HAP-1 (cell line): ENCODE data around the gene FTSJ1.
A peak's percentile ranks its signal among the peaks of the same experiment; 100 is the strongest.

Experiments
- DNase-seq, 2 experiments: peaks; one replicate each; pipeline ENCODE4 v3.0.0-alpha.2; 2016 to 2020; ENCODE audit warnings: low spot score in 2 of 2
- H3K27me3 ChIP-seq: fragments of 250-450 bp; sonication (Bioruptor Pico); 2 replicates; pipeline ENCODE4 v1.5.1; 2020; ENCODE audit warnings: low read depth, mild to moderate bottlenecking, moderate library complexity
- H3K36me3 ChIP-seq: fragments of 250-450 bp; sonication (Bioruptor Pico); replicated peaks from 2 replicates; pipeline ENCODE4 v1.5.1; 2020; ENCODE audit warnings: mild to moderate bottlenecking
- H3K4me1 ChIP-seq: fragments of 250-450 bp; sonication (Bioruptor Pico); 2 replicates; pipeline ENCODE4 v1.5.1; 2020; ENCODE audit warnings: mild to moderate bottlenecking
- H3K4me3 ChIP-seq: fragments of 250-450 bp; sonication (Bioruptor Pico); 2 replicates; pipeline ENCODE4 v1.5.1; 2020; ENCODE audit warnings: mild to moderate bottlenecking, moderate library complexity
- H3K9me3 ChIP-seq: fragments of 250-450 bp; sonication (Bioruptor Pico); 2 replicates; pipeline ENCODE4 v1.5.1; 2020; ENCODE audit warnings: mild to moderate bottlenecking, moderate library complexity
- in situ Hi-C: fragments of 300-500 bp; cut with MboI; formaldehyde crosslinking; loops from 3 replicates; pipeline ENCODE4 v1.14.3; 2020; ENCODE audit warnings: low sequenced_read_pairs, inconsistent platforms, mixed read lengths

FTSJ1 gene

DNA sequence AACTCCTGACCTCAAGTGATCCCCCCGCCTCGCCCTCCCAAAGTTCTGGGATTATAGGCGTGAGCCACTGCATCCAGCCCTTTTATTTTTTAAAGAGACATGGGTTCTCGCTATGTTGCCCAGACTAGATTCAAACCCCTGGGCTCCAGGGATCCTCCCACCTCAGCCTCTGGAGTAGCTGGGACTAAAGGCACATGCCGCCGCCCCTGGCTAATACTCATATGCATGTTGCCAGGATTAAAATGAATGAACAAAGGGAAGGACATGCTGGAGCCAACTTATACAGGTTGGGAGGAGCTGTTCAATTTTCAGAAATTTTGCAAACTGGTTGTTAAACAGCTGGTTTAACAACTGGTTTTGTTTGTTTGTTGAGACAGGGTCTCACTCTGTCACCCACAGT, 1.4 kb upstream of the FTSJ1 start:
- no peaks in the 10 kb centered on the region for H3K27me3 ChIP-seq
- H3K4me1 ChIP-seq, result peaks cover 19% of the 10 kb centered on the region
- in situ Hi-C loops, result no loop called here
- H3K4me3 ChIP-seq, result peak overlapping the region; percentile 97
- peaks cover 15% of the 10 kb centered on the region for H3K36me3 ChIP-seq
- no peaks in the 10 kb centered on the region for H3K9me3 ChIP-seq
- DNase-seq, result peak; percentile 65 to 77

DNA sequence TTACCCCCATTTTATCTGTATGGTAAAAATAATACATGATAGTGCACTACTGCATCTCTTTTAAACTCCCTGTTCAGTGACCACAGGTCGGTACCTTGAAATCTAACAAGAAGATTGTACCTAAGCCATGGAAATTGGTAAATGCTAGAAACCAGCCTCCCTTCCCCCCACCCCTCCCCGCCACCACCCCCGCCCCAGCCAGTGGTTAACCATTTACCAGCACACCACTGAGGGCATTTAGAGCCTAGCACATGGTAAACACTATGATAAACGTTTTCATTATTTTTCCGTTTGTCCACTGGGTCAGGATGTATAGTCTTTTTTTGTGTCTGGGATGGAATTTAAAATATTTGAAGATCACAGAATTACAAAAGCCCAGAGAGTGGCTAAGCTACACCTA, 703 bp upstream of the FTSJ1 start:
- Histone ChIP-seq H3K9me3 (no peaks in the 10 kb centered on the region), H3K4me3 (peak overlapping the region; percentile 97), H3K36me3 (peaks cover 15% of the 10 kb centered on the region), H3K4me1 (peaks cover 19% of the 10 kb centered on the region), H3K27me3 (no peaks in the 10 kb centered on the region)
- in situ Hi-C loops, result loop anchor here (25.0 kb wide), 1 partner anchor 613 kb away; no protein-coding TSS in a partner anchor
- DNase-seq, result peak in 1 of 2 experiments; percentile 34

DNA sequence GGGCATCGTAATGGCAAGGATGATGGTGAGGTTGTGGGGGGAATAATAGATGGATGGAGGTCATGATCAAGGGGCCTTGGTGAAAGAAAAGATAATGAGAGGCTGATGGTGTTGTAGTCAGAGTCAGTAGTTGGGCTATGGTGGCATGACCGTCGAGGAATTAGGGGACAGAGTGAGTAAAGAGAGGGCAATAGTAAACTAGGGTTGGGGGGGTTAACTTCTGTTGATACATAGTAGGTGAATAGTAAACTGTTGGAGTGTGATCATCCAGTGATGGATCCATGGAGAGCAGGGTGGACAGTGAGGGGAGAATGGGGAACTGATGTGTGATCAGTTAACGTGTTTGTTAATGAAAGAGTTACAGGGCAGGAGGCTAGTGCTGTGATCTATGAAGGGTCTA, 920 bp downstream of the FTSJ1 start:
- H3K9me3 ChIP-seq, result no peaks in the 10 kb centered on the region
- in situ Hi-C loops, result loop anchor here (25.0 kb wide), 1 partner anchor 615 kb away; no protein-coding TSS in a partner anchor
- peaks cover 28% of the 10 kb centered on the region for H3K36me3 ChIP-seq
- H3K4me1 ChIP-seq, result peaks cover 19% of the 10 kb centered on the region
- peak overlapping the region; percentile 97 for H3K4me3 ChIP-seq
- H3K27me3 ChIP-seq, result no peaks in the 10 kb centered on the region
- DNase-seq, result no peak

DNA sequence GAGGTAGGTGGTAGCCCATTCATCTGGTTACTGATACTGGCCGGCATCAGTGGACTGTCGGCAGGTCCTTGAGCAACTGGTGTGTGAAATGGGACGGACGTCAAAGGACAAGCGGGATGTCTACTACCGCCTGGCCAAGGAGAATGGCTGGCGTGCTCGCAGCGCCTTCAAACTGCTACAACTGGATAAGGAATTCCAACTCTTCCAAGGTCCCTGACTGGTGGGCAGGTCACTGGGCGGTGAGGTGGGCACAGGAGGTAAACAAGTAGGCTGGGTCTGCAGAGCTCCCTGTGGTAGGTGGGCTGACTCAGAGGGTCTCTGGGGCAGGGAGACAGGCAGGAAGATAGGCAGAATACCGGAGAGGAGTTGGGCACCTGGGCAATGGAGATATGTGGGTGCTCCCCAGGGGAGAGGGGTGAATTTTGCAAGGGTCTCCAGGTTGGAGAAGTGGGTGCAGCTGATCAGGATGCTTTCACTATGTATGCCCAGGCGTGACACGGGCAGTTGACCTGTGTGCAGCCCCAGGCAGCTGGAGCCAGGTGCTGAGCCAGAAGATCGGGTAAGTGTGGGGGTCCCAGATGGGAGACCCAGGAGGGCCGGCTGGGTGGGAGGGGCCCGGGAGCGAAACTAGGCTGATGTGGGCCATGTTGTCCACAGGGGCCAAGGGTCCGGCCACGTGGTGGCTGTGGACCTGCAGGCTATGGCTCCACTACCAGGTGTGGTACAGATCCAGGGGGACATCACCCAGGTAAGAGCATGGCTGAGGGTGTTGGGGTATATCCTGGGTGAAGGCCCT, 2.2 kb downstream of the FTSJ1 start:
- Histone ChIP-seq H3K4me1 (peaks cover 17% of the 10 kb centered on the region), H3K9me3 (no peaks in the 10 kb centered on the region), H3K4me3 (no peak overlapping the region), H3K27me3 (no peaks in the 10 kb centered on the region), H3K36me3 (peaks cover 41% of the 10 kb centered on the region)
- in situ Hi-C loops, result loop anchor here (25.0 kb wide), 1 partner anchor 616 kb away; no protein-coding TSS in a partner anchor
- DNase-seq, result no peak

DNA sequence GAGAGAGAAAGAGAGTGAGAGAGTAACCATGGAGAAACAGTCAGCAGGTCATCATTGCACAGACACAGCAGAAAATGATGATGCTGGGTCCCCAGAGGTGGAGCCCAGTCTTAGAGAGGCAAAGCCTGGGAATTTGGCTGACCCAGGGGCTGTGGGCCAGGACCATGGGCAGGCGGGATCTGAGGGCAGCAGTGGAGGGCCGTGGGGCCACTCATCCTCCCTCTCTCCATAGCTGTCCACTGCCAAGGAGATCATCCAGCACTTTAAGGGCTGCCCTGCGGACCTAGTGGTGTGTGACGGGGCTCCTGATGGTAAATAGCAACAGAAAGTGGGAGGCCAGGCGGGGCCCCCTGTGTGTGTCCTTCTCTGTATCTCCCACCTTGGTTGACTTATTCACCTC, 2.8 kb downstream of the FTSJ1 start:
- Histone ChIP-seq H3K4me1 (peaks cover 15% of the 10 kb centered on the region), H3K9me3 (no peaks in the 10 kb centered on the region), H3K27me3 (no peaks in the 10 kb centered on the region), H3K4me3 (no peak overlapping the region), H3K36me3 (peaks cover 47% of the 10 kb centered on the region)
- no peak for DNase-seq
- in situ Hi-C loops, result loop anchor here (25.0 kb wide), 1 partner anchor 617 kb away; no protein-coding TSS in a partner anchor

DNA sequence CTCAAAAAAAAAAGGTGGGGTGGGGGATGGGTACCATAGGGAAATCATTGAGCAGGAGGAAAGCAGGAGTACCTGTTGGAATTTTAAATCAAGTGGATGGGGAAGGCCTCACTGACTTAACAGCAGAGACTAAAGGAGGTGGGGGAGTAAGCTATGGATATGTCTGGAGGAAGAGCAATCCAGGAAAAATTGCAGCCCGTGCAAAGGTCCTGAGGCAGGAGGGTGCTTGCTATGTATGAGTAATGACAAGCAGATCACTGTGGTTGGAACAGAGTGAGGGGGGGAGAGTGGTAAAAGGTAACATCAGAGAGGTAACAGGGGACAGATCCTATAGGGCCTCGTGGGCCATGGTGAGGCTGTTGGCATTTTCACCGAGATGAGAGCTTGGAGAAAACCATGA, 4.1 kb downstream of the FTSJ1 start:
- Histone ChIP-seq H3K9me3 (no peaks in the 10 kb centered on the region), H3K36me3 (peaks cover 60% of the 10 kb centered on the region), H3K4me1 (peaks cover 6% of the 10 kb centered on the region), H3K27me3 (no peaks in the 10 kb centered on the region), H3K4me3 (no peak overlapping the region)
- in situ Hi-C loops, result loop anchor here (25.0 kb wide), 1 partner anchor 618 kb away; no protein-coding TSS in a partner anchor
- no peak for DNase-seq

GRCh38 chrX:48480583-48480982, 4.6 kb downstream of the FTSJ1 start:
- Histone ChIP-seq H3K4me3 (no peak overlapping the region), H3K9me3 (no peaks in the 10 kb centered on the region), H3K36me3 (peaks cover 65% of the 10 kb centered on the region), H3K4me1 (peaks cover 6% of the 10 kb centered on the region; the same call in 1 of the 2 replicates), H3K27me3 (no peaks in the 10 kb centered on the region)
- in situ Hi-C loops, result loop anchor here (25.0 kb wide), 1 partner anchor 618 kb away; no protein-coding TSS in a partner anchor
- no peak for DNase-seq

GRCh38 chrX:48482526-48482925, 6.5 kb downstream of the FTSJ1 start:
- no peak overlapping the region for H3K4me3 ChIP-seq
- peaks cover 74% of the 10 kb centered on the region for H3K36me3 ChIP-seq
- peaks cover under 1% of the 10 kb centered on the region; the same call in 1 of the 2 replicates for H3K4me1 ChIP-seq
- no peaks in the 10 kb centered on the region for H3K27me3 ChIP-seq
- no peak for DNase-seq
- in situ Hi-C loops, result loop anchor here (25.0 kb wide), 1 partner anchor 620 kb away; no protein-coding TSS in a partner anchor
- no peaks in the 10 kb centered on the region for H3K9me3 ChIP-seq

- no peak overlapping the region for H3K4me3 ChIP-seq
- in situ Hi-C loops, result loop anchor here (25.0 kb wide), 1 partner anchor 625 kb away; no protein-coding TSS in a partner anchor
- no peaks in the 10 kb centered on the region for H3K27me3 ChIP-seq
- H3K4me1 ChIP-seq, result no peaks in the 10 kb centered on the region; the same call in 1 of the 2 replicates
- no peaks in the 10 kb centered on the region for H3K9me3 ChIP-seq
- peaks cover 45% of the 10 kb centered on the region for H3K36me3 ChIP-seq
- peak in 1 of 2 experiments; percentile 57 for DNase-seq
These were observed 11.4 kb downstream of the FTSJ1 start for GRCh38 chrX:48487362-48487798.

DNA sequence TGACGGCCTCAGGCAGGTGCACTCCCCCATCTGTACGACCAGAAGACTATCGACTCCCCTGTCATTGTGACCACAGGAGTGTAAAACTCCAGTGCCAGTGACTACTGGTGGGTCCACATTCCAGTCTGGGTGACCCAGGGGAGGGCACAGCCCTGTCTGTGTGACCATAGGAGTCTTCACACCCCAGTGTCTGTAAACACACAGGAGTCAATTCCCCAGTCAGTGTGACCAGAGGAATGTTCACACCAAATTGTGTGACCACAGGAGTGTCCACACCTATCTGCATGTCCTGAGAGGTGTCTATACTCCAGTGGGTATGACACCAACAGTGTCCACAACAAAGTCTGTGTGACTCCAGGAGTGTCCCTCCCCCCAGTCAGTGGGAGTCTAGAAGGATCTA, 12.0 kb downstream of the FTSJ1 start:
- H3K36me3 ChIP-seq, result peaks cover 39% of the 10 kb centered on the region
- no peaks in the 10 kb centered on the region for H3K9me3 ChIP-seq
- no peak overlapping the region for H3K4me3 ChIP-seq
- DNase-seq, result no peak
- in situ Hi-C loops, result loop anchor here (25.0 kb wide), 1 partner anchor 626 kb away; no protein-coding TSS in a partner anchor
- H3K4me1 ChIP-seq, result no peaks in the 10 kb centered on the region; the same call in 1 of the 2 replicates
- H3K27me3 ChIP-seq, result no peaks in the 10 kb centered on the region

DNA sequence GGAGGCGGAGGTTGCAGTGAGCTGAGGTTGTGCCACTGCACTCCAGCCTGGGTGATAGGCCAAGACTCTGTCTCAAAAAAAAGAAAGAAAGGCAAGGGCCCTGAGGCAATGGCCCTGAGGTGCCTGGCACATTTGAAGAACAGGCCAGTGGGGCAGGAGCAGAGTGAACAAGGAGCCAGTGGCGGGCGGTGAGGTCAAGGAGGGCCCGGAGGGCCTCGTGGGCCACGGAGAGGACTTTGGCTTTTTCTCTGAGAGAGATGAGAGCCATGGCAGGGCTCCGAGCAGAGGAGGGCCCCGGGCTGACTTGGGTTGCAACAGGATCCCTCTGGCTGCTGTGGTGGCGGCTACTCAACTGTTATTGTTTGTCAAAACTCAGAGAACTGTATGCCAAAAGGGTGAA, 13.3 kb downstream of the FTSJ1 start:
- no peak for DNase-seq
- Histone ChIP-seq H3K4me1 (no peaks in the 10 kb centered on the region; the same call in 1 of the 2 replicates), H3K4me3 (no peak overlapping the region), H3K27me3 (no peaks in the 10 kb centered on the region), H3K9me3 (no peaks in the 10 kb centered on the region), H3K36me3 (peaks cover 26% of the 10 kb centered on the region)
- in situ Hi-C loops, result loop anchor here (25.0 kb wide), 1 partner anchor 627 kb away; no protein-coding TSS in a partner anchor

GRCh38 chrX:48489892-48490291, 13.9 kb downstream of the FTSJ1 start:
- Histone ChIP-seq H3K4me1 (no peaks in the 10 kb centered on the region; the same call in 1 of the 2 replicates), H3K36me3 (peaks cover 20% of the 10 kb centered on the region), H3K9me3 (no peaks in the 10 kb centered on the region), H3K27me3 (no peaks in the 10 kb centered on the region), H3K4me3 (no peak overlapping the region)
- no peak for DNase-seq
- in situ Hi-C loops, result loop anchor here (10.0 to 25.0 kb wide), 2 partner anchors 405 to 628 kb away; no protein-coding TSS in a partner anchor

DNA sequence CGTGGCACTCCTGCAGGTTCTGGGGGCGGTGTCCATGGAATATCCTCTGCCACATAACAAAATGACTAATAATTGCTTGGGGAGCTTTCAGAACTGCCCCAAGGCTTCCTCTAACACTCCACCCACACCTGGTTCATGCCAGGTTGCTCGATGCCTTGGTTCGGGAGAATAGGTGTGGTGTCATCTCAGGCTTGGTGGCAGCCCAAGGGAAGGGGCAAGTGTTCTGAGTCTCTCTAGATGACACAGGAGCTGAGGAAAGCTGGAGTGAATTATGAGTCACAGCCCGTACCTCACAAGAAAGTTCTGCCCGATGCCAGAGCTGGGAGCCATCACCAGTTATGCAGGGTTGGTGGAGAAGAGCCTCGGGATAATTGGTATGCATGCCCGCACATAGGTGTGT, 14.7 kb downstream of the FTSJ1 start:
- in situ Hi-C loops, result loop anchor here (10.0 to 25.0 kb wide), 2 partner anchors 406 to 628 kb away; no protein-coding TSS in a partner anchor
- no peaks in the 10 kb centered on the region for H3K9me3 ChIP-seq
- no peak for DNase-seq
- no peaks in the 10 kb centered on the region; the same call in 1 of the 2 replicates for H3K4me1 ChIP-seq
- H3K36me3 ChIP-seq, result peaks cover 12% of the 10 kb centered on the region
- no peaks in the 10 kb centered on the region for H3K27me3 ChIP-seq
- H3K4me3 ChIP-seq, result no peak overlapping the region

- no peak for DNase-seq
- Histone ChIP-seq H3K4me3 (no peak overlapping the region), H3K27me3 (no peaks in the 10 kb centered on the region), H3K36me3 (peaks cover 5% of the 10 kb centered on the region), H3K9me3 (no peaks in the 10 kb centered on the region), H3K4me1 (no peaks in the 10 kb centered on the region; the same call in 1 of the 2 replicates)
- in situ Hi-C loops, result loop anchor here (10.0 to 25.0 kb wide), 2 partner anchors 407 to 630 kb away; no protein-coding TSS in a partner anchor
These were observed 15.8 kb downstream of the FTSJ1 start for GRCh38 chrX:48491809-48492208.
